NOMO-1 treated with dmso at 0.1 percent for 144 hours (cell line): ENCODE measurements around the gene LAMA3.
"Not testable (repeated sequence)": the region's sequence is repeated elsewhere in the genome, so short reads cannot be mapped to it uniquely, and the experiment has no call there.

Experiments used
- DNase-seq: peaks from one replicate; lab custom pipeline; 2025; ENCODE audit not compliant: unreplicated experiment; lab: John Stamatoyannopoulos, UW

LAMA3 gene

DNA sequence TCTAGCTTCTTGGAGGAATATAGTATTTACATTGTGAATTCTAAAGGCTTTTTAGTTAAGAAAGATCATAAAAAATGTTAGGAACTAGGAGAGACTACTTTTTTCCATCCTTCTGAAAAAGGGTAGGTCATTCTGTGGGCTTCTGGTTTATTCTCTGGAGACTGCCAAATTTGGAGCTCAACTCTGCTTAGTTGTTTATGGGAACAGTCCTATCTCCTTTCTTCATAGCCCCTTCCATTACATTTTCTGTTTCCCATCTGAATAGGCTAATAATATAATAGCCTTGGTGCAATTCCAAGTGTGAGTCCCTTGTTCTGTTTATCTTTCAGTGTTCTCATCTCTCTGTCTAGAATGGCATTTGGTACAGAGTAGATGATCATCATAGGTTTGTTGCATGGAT lies 15.6 kb downstream of the LAMA3 start:
- no peak for DNase-seq

DNA sequence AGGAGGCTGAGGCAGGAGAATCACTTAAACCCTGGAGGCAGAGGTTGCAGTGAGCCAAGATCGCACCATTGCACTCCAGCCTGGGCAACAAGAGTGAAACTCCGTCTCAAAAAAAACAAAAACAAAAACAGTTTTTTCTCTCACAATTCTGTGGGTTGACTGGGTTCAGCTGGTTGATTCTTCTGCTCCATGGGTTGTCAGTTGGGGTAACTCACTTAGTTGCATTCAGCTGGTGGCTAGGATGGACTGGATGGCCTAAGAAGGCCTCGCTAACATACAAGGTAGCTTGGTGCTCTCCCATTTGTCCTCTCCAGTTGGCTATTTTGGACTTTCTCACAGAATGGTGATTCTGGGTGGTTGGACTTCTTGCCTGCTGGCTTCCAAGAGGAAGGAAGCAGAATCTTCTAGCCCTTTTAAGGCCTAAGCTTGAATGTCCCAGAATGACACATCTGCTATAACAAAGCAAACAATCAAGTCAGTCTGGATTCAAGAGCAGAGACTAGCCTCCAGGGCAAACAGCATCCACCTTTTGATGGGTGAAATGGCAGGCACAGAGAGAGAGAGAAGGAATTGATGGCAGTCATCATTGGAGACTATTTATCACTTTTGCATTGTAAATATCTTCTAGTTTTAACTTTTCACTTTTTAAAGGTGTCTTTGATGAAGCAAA lies 17.9 kb downstream of the LAMA3 start:
- no peak for DNase-seq

DNA sequence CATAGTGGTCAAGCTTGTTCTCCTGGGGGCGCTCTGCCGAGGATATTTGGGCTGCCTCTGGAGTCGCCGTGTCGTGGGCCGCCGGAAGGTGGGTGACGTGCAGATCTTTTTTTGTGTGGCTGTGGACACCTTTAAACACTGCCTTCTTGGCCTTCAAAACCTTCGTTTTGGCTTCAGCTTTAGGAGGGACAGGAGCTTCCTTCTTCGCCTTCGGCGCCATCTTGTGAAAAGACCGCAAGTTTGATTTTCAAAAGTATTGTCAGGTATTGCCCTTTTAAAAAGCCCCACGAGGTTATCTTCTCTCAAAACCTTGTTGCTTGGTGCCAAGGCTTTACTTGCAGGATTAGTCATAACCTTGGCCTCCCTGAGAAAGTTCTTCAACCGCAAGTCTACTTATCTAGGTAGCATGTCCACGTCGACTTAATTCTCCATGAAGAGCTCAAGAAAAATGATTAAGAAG lies 20.8 kb downstream of the LAMA3 start:
- DNase-seq = no peak

DNA sequence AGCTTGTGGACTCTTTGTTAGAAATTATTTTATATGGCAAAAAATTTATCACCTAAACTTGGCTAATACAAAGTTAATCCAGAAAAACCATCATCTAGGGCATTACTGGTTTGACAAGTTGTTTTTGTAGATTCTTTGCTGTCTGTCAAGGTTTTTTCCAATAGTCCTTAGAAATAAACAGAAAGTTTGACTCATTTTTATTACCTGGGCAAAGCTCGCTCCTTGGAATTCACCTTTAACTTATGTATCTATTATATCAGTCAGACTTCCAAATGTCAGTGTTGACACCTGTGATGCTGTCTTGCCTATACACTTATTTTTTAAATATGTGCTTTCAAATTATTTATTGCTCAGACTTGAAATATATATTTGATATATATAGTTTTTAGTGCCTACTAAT lies 21.7 kb downstream of the LAMA3 start:
- no peak for DNase-seq

DNA sequence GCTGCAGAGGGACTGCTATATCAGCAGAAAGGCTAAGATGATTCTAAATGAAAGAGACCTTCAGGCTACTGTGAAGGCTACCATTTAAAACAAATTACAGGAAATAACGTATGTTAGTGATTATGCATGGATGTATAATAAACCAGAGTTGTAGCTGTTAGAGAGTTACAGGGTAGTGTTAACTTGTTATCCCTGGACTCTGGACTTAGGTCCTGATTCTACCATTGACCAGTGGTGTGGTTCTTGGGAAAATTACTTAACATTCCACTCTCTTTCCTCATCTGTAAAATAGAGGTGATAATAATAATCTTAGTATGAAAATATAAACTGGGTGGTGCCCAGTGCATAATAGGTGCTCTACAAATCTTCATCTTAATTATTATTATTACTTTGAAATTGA lies 22.2 kb downstream of the LAMA3 start:
- no peak for DNase-seq

DNA sequence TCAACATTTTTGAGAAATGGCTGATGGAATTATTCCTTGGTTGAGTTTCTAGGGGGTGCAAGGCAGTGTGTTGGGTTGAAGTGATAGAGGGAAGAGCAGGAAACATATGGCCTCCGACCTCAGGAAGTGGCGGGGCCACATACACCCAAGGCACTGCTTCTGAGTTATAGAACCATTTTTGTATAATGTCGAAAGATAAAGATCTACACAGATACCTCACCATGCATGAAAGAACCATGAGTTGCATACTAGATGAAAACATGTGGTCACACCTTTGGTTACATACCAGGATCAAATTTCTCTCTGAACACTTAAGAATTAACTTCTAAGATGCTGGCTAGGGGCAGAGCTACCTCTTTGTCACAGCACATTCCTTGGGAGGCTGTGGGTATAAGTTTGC lies 23.2 kb downstream of the LAMA3 start:
- DNase-seq = no peak

DNA sequence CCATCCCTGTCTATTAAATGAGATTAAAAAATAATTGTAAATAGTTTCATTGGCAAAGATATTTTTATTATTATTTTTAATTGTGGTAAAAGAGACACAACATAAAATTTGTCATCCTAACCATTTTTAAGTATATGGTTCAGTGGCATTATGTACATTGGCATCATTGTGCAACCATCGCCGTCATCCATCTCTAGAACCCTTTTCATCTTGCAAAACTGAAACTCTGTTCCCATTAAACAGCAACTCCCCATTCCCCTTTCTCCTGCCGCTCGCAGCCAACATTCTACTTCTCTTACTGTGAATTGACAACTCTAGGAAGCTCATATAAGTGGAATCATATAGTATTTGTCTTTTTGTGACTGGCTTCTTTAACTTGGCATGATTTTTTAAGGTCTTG lies 25.3 kb downstream of the LAMA3 start:
- no peak for DNase-seq

DNA sequence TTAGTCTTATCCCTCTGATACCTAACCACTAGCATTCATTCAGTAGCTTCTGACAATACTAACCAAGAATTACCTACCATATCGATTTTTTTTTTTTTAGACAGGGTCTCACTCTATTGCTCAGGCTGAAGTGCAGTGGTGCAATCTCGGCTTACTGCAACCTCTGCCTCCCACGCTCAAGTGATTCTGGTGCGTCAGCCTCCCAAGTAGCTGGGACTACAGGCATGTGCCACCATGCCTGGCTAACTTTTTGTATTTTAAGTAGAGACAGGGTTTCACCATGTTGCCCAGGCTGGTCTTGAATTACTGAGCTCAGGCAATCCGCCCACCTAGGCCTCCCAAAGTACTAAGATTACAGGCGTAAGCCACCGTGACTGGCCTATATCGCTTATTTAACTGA lies 26.8 kb downstream of the LAMA3 start:
- not testable (repeated sequence) for DNase-seq

DNA sequence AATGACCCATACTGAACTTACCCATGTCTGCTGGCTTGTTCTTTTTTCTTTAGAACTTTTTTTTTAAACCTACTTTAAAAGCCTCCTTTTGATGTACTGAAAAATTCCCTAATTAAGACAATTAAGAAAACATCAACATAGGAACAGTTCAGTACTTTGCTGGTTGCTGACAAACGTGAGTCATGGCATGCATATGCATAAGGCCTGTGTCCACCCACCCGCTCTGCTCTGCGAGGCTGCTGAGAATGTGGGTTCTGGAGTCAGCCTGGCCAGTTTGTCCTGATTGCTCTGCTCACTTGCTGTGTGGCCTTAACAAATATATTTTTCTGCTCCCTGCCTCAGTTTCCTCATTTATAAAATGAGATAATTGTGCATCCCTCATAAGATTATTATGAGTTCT lies 27.3 kb downstream of the LAMA3 start:
- DNase-seq = no peak

DNA sequence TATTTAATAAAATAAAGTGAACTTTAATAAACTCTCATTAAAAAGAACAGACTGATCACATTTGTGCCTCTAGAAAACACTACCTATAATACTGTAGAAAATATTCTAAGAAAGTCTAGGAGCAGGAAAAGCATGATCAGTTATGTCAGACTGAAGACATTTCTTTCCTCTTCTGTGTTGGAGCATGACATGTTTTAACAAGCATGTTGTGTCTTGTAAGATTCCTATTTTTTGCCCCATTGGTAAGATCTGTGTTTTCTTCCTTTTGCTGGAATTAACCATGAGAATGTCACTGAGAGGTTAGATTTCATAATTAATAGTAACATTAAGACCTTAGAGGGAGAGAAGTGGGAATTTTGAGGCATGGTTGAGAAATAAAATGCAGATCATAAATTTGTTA lies 27.7 kb downstream of the LAMA3 start:
- no peak for DNase-seq

DNA sequence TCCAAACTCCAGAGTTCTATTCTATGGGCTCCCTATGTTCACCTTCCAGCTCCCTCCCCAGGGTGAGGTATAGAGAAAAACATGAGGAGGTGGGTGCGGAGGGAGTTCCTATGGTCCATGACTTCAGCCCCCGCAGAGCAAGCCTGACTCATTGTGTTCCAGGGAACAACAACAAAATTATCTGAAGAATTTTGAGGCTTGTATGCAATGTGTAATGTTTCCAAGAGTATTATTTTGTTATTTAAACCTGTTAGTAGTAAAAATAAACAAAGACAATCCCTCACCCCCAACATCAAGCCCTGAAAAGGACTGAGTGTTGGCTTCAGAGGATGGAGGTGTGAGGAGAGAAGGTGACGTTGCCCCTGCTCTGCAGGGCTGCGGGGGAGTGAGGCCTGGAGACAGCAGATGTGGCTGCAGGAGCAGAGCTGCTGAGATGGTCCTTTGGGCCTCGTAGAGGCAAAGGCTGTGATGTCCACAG lies 29.0 kb downstream of the LAMA3 start:
- DNase-seq = no peak

DNA sequence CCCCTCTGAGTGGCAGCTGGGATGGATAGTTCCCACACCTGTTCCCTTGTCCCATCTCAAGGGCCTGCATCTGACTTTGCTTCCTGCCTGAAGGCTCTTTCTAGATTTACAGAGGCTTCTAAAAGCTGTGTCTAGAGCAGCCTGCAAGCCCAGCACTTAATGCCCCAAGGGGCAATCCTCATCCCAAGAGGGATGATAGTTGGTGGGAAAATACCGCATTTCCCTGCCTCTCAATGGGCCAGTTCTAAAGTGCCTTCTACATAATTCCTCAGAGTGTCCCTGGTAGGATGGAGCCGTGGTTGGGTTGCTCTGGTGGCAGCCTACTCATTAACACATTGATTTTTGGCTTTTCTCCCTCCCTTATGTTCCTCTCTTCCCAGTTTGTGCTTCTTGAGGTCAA lies 29.5 kb downstream of the LAMA3 start:
- DNase-seq = no peak

DNA sequence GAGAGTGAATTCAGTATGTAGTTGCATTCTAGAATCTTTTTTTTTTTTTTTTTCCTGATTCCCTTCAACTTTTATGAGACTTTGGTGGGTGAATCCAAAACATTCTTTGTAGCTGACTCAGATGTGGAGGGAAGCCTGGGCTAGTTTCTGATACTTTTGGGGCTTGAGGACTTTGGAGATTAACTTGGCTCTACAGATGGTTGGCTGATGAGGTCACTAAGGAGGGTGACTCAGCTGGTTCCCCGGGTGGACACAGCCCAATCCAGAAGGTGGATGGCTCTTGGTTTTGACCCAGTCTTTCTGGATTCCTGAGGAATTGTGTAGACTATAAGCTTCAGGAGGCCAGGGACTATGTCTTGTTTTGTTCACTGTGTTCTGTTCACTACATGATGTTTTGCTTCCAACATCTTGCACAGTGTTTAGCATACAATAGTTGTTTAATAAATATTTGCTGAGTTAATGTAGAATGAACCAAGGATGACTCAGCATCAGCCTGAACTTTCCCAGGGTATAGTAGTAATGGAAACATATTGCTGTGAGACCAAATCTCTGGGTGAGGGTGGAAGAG lies 30.5 kb downstream of the LAMA3 start:
- DNase-seq = no peak

DNA sequence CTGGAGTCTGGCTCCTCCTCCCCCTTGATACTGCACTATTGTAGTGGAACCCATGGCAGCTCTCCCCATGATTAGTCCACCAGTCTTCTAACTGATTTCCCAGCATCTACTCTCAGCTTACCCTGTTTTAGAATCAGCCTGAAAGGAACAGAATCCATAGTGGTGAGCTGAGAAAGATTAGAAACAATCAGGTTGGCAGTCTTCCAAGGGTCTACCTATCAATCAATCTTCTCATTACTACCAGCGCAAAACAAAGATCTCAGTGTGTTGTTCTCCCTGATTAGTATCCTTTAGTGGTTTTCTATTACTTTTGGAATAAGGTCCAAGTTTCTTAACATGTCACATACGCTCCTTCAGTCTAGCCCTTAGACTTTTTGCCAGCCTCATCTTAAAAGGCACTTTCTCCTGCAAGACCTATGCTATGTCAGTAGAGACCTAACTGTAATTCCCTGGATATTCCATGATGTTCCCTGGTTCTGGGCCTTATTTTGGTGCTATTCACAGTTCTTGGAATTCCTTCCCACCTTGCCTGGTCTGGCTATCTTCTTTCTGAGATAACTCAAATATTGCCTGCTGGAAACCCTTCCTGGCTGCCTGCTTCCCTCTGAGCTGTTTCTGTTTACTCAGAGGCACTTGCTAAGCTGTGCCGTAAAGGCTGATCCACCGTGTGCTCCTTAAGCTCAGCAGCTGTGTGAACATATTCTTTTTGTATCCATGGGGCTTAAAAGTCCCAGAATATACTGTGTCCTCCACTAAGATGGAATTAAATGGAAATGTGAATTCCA lies 32.6 kb downstream of the LAMA3 start:
- DNase-seq = no peak

DNA sequence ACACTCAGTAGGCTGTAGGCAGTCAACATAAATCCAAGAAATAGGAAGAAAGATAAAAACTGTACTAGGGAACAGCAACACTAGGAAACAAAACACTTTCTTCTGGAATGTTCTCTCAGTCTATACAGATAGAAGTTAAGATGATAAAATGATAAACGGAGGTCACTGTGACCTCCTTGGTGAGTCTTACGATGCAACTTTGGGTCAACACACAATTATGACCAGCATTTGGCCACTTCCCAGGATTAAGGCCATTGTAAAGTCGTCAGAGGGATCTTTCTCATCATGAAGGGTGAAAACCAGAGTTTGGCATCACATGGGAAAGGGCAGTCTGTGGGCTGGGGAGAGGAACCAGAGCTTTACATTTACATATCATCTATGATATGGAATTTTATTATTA lies 33.4 kb downstream of the LAMA3 start:
- DNase-seq = no peak

DNA sequence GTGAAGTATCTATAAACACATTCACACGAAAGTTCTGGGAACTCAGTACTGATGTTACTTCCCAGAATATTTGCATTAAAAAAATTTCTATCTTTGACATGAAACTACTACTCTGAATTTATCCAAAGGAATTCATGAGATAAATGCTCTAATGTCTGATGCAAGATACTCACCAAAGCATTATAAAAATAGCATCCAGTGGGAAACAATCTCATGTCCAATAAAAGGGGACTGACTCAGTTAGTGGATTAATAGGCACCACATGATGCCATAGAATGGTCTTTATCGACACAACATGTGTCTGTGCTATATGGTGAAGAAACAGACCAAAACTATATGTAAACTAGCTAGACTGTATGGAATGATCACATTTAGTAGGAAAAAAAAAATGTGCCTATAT lies 33.9 kb downstream of the LAMA3 start:
- DNase-seq = no peak

DNA sequence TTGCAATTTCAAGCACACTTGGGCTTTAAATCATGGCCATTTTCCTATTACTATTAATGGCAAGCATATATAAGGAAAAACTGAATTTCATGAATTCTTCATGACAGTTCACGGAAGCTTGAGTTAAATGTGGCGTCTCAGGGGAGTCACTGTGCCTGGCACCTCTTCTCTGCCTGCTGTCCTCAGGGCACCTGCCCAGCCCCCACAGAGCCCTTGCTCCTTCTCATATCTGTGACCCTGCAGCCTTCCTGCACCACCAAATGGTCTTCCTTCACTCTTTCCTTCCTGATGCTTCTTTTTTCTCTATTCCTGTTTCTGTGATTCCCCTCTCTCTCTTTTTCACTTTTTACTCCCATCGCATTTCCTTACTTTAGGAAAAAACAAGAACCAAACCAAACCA lies 35.4 kb downstream of the LAMA3 start:
- DNase-seq = no peak

DNA sequence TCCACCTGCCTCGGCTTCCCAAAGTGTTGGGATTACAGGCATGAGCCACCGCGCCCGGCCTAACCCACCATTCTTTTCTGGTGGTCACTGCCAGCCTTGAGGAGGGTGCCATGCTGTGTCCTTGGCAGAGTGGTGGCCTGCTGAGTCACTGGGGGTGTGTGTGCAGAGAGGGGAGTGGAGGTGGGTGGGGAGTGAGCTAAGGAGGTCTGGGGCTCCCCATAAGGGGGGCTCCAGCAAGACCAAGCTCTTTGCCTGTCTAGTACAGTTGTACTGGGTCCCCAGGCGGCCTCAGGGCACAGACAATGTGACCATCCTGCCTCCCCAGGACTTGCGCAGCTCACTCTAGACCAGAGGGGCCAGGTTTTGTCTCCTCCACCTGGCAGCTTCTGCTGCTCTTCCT lies 36.1 kb downstream of the LAMA3 start:
- DNase-seq = no peak

DNA sequence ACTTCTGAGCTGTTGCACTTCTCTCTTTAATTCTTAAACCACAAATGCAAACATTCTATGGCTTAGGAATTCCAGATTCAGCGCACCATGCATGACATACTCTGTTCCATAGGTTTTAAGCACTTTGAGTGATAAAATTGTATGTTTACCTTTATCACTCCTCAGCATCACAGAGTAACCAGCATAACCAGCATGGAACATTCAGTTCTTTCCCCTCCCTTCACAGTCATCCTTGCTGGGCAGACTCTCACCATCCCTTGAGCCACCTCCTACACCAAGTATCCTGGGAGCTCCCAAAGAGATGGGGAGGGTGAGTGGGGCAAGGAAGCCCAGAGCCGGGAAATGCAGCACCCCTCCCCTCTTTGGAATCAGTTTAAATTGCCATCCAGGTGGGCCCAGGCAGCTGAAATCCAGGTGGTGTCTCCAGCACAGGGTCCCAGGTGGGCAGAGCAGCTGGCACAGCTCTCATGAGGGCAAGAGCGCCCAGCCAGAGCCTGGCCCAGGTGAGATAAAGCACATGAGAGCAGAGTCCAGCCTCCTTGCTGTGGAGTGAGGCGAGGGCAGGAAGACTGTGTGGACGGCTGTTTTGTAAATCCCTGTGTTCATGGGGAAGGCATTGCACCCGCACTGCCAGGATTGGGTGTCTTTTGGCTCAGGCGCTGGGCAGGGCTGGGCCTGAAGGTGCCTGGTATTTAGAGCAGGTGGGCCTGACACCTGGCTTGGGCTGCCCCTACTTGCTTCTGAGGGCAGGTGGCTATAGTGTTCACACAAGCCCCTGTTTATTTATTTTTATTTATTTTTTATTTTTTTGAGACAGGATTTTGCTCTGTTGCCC lies 36.8 kb downstream of the LAMA3 start:
- no peak for DNase-seq

DNA sequence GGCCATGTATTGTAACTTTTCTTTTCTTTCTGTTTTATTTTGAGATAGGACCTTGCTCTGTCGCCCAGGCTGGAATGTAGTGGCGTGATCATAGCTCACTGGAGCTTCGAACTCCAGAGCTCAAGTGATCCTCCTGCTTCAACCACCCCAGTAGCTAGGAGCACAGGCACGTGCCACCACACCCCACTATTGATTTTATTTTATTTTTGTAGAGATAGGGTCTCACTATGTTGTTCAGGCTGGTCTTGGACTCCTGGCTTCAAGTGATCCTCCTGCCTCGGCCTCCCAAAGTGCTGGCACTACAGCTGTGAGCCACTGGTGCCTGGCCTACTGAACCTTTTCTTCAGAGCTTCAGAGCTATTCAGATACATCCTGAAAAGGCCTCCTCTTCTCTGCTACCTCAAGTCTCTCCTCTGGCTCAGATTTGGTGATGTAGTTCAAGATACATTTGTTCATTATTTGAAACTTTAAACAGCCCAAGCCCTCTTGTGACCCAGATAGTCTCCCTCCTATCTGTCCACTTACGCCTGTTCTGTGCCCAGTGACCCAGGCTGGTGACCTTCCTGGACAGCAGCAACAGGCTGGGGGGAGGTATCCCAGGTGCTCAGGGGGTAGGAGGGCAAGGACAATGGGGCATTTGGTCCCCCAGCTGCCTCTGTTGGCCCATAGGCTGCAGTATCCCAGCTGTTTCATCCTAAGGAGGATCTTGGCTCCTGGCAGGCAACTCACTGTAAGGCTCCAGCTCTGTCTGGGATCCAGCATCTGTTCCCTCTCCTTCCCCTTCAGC lies 38.6 kb downstream of the LAMA3 start:
- no peak for DNase-seq

DNA sequence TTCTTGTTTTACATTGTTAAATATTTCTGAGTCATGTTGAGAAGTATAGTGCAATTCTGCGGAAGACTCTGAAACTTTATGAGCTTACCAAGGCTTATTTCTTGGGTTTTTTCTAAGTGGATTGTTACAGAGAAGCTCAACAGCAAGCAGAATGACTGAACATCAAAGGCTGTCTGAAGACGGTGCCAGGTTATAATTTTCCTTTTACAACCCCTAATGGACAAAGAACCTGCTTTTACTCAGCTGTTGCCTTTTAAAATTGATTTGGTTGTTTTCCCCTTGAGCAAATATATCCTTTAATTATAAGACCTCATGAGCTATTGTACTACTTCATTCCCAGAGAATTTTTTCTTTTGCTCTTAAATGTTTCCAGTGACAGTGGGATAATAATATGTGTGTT lies 41.6 kb downstream of the LAMA3 start:
- DNase-seq = no peak
